GM19043 (cell line): ENCODE results near the gene SLC35B2.

Source experiments
- ATAC-seq: cut with Tn5 transposase; IDR thresholded peaks from one replicate; pipeline ENCODE4 v1.9.1; 2021; ENCODE audit warnings: low read depth; ENCODE audit not compliant: unreplicated experiment

SLC35B2 gene

GRCh38 chr6:44269178-44269920 is 12.0 kb upstream of the SLC35B2 start:
- ATAC-seq, result no peak

- ATAC-seq, result no peak
These were observed 10.8 kb upstream of the SLC35B2 start for GRCh38 chr6:44268095-44268628.

GRCh38 chr6:44267252-44267651 is 9.9 kb upstream of the SLC35B2 start:
- ATAC-seq, result no peak

GRCh38 chr6:44266347-44266746 is 9.0 kb upstream of the SLC35B2 start:
- peak; percentile 38 for ATAC-seq

- no peak for ATAC-seq
These were observed 8.4 kb upstream of the SLC35B2 start for GRCh38 chr6:44265722-44266233.

GRCh38 chr6:44265007-44265721 is 7.8 kb upstream of the SLC35B2 start, which contains the start of gene NFKBIE:
NFKBIE (minus strand) TSS chr6:44265551; CDS start chr6:44265346, 205 bp downstream.
- ATAC-seq, result no peak

- ATAC-seq, result peak; percentile 41
These were observed 7.1 kb upstream of the SLC35B2 start for GRCh38 chr6:44264154-44265006.

GRCh38 chr6:44263354-44264100 is 6.2 kb upstream of the SLC35B2 start:
- no peak for ATAC-seq

GRCh38 chr6:44262467-44263353 is 5.4 kb upstream of the SLC35B2 start:
- no peak for ATAC-seq

- ATAC-seq, result no peak
These were observed 4.3 kb upstream of the SLC35B2 start for GRCh38 chr6:44261581-44261980.

GRCh38 chr6:44260451-44261297 is 3.3 kb upstream of the SLC35B2 start:
- no peak for ATAC-seq

- no peak for ATAC-seq
These were observed 2.7 kb upstream of the SLC35B2 start for GRCh38 chr6:44260011-44260410.

GRCh38 chr6:44258921-44259320 is 1.6 kb upstream of the SLC35B2 start:
- no peak for ATAC-seq

- ATAC-seq, result no peak
These were observed 1.1 kb upstream of the SLC35B2 start for GRCh38 chr6:44258325-44258863.

GRCh38 chr6:44257753-44258324 is 511 bp upstream of the SLC35B2 start:
- ATAC-seq, result peak; percentile 9

GRCh38 chr6:44256775-44257024 is 628 bp downstream of the SLC35B2 start:
- ATAC-seq, result no peak

GRCh38 chr6:44255871-44256774 is 1.2 kb downstream of the SLC35B2 start:
- no peak for ATAC-seq
